Osteocyte (in vitro differentiated cells): Measurements from ENCODE around the gene GPC6. TPM values are rescaled to one million over a fixed set of nuclear protein-coding genes. Genes with fewer than 3 reads are reported as not detected.
A peak's percentile ranks its signal among the peaks of the same experiment; 100 is the strongest.

Source experiments
- DNase-seq: peaks from one replicate; pipeline ENCODE4 v3.0.0; 2021; ENCODE audit warnings: mixed read lengths; ENCODE audit not compliant: unreplicated experiment; ENCODE audit errors: extremely low spot score
- H3K27ac Mint-ChIP-seq: one replicate; pipeline ENCODE4 v1.8.0; 2021; ENCODE audit warnings: mild to moderate bottlenecking, mixed read lengths; ENCODE audit not compliant: unreplicated experiment
- H3K27me3 Mint-ChIP-seq: one replicate; pipeline ENCODE4 v1.8.0; 2021; ENCODE audit warnings: mixed read lengths; ENCODE audit not compliant: unreplicated experiment
- H3K36me3 Mint-ChIP-seq: one replicate; pipeline ENCODE4 v1.8.0; 2021; ENCODE audit warnings: mixed read lengths; ENCODE audit not compliant: unreplicated experiment
- H3K4me1 Mint-ChIP-seq: one replicate; pipeline ENCODE4 v1.8.0; 2021; ENCODE audit warnings: mixed read lengths; ENCODE audit not compliant: unreplicated experiment
- H3K4me3 Mint-ChIP-seq: one replicate; pipeline ENCODE4 v1.8.0; 2021; ENCODE audit warnings: mild to moderate bottlenecking, moderate library complexity, mixed read lengths; ENCODE audit not compliant: unreplicated experiment
- H3K9me3 Mint-ChIP-seq: one replicate; pipeline ENCODE4 v1.8.0; 2021; ENCODE audit warnings: mixed read lengths; ENCODE audit not compliant: unreplicated experiment
- total RNA-seq: library from RNA; stranded (reverse); gene quantifications from 2 replicates; pipeline ENCODE4 v1.2.1, GENCODE V29; 2021
- TF ChIP-seq, protein P1 (sequence below): fragments of 200-600 bp; sonication (generic); IDR thresholded peaks from 2 replicates; pipeline ENCODE4 v1.5.0; 2021; ENCODE audit warnings: antibody characterized with exemption, mild to moderate bottlenecking, moderate library complexity

Gene GPC6
- total RNA-seq, 1 donor from 2014 or later: 125 TPM

DNA sequence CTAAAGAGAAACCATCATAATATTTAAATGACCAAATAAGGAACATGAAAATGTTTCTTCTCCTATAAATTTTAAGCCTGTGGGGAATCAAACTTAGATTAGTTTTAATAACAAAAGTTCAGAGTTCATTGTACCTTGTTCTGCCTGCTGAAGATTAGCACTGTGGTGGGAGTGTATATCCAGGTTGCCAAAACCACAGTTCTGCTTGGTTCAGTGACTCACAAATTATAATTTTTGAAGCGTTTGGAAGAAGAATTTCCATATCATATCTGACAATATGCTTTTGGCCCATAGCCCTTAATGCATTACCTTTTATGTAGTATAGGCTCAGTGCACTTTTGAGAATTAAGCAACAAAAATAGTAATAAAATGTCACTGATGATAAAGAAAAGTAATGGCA is 545.2 kb downstream of the GPC6 start:
- Mint-ChIP-seq H3K27ac (no peak overlapping the region), H3K4me1 (peaks cover 85% of the 10 kb centered on the region), H3K27me3 (no peaks in the 10 kb centered on the region), H3K36me3 (peaks cover 7% of the 10 kb centered on the region), H3K4me3 (no peak overlapping the region), H3K9me3 (no peaks in the 10 kb centered on the region)
- TF ChIP-seq, protein P1, sequence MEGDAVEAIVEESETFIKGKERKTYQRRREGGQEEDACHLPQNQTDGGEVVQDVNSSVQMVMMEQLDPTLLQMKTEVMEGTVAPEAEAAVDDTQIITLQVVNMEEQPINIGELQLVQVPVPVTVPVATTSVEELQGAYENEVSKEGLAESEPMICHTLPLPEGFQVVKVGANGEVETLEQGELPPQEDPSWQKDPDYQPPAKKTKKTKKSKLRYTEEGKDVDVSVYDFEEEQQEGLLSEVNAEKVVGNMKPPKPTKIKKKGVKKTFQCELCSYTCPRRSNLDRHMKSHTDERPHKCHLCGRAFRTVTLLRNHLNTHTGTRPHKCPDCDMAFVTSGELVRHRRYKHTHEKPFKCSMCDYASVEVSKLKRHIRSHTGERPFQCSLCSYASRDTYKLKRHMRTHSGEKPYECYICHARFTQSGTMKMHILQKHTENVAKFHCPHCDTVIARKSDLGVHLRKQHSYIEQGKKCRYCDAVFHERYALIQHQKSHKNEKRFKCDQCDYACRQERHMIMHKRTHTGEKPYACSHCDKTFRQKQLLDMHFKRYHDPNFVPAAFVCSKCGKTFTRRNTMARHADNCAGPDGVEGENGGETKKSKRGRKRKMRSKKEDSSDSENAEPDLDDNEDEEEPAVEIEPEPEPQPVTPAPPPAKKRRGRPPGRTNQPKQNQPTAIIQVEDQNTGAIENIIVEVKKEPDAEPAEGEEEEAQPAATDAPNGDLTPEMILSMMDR: no peak
- DNase-seq: no peak

DNA sequence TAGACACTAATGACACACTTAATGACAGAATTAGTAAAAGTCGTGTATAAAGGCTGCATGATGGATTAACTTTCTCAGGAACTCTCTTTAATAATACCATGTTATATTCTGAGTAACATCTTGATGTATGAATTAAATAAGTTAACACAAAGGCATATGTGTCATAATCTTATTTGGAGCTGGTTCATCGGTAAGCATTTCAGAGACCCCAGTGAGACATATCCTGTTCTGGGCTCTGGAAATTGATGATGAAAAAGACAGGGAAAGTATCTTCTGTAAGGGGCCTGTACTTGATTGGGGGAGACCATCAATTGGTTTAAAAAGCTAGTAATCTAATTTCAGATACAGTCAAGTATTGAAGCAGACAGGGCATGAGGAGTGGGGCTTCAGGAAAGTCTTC is 547.9 kb downstream of the GPC6 start:
- DNase-seq: no peak
- peaks cover 79% of the 10 kb centered on the region for H3K4me1 Mint-ChIP-seq
- peaks cover 7% of the 10 kb centered on the region for H3K36me3 Mint-ChIP-seq
- TF ChIP-seq, protein P1: no peak
- peak overlapping the region; percentile 96 for H3K27ac Mint-ChIP-seq
- no peak overlapping the region for H3K4me3 Mint-ChIP-seq
- no peaks in the 10 kb centered on the region for H3K27me3 Mint-ChIP-seq
- no peaks in the 10 kb centered on the region for H3K9me3 Mint-ChIP-seq

DNA sequence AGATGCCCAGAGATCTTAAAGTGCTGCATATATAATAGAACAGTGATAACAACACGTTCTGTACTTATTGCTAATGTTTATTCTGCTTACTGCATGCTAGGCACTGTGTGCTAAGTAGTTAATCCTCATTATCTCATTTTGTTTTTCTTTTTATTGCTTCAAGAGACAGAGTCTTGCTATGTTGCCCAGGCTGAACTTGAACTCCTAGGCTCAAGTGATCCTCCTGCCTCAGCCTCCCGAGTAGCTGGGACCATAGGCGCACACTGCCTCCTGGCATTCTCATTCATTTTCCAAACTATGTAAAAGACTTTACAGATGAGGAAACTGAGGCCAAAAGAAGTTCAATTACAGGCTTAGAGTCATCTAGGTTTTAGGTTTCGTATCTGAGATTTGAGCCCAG is 548.4 kb downstream of the GPC6 start:
- no peak for DNase-seq
- Mint-ChIP-seq H3K4me3 (no peak overlapping the region), H3K36me3 (peaks cover 7% of the 10 kb centered on the region), H3K27ac (peak overlapping the region; percentile 96), H3K27me3 (no peaks in the 10 kb centered on the region), H3K4me1 (peaks cover 79% of the 10 kb centered on the region), H3K9me3 (no peaks in the 10 kb centered on the region)
- TF ChIP-seq, protein P1: no peak

DNA sequence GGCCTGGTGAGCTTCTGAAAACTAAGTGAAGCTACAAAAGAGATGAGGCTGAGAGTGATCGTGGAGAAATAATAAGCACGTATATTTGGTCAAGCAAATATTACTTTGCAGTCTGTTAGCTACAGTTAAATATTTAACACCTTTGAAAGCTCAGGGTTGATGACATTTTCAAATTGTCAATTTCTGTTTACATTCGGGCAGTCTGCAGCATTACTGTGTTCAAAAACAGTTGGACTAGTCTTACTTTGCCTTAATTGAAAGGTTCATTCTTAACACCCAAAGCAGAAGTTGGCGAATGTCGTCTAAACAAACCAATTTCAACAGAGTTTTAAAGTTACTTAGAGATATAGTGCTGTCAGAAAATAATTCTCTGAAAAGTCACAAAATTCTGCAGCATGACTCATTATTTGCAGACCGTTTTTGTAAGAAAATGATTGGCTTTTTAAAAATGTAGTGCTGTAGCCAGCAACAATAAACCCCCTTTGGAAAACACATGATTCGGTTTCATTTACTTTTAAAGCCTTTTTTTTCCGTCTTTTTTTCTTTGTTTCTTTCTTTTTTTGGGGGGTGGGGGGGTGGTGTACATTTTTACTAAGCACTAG is 549.0 kb downstream of the GPC6 start:
- Mint-ChIP-seq H3K27ac (peak overlapping the region; percentile 96), H3K9me3 (no peaks in the 10 kb centered on the region), H3K4me3 (peak overlapping the region; percentile 60), H3K36me3 (peaks cover 7% of the 10 kb centered on the region), H3K27me3 (no peaks in the 10 kb centered on the region), H3K4me1 (peaks cover 75% of the 10 kb centered on the region)
- DNase-seq: no peak
- TF ChIP-seq, protein P1: no peak

DNA sequence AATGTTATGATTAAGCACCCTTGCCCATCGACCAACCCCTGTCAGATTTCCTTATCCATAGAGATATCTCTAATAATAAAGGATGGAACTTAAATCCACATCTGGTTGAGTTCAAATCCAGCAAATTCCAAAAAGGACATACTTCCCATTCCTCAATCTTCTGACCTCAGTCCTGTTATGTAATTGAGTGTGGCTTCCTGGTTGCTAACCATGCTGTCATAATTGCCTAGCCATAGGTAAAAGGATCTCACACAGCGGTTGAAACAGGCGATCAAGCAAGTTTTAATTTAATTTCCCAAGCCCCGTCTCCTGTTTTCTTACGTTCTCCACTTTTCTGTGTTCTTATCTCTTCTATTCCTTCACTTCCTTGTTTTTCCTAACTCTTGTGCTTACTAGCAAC is 550.3 kb downstream of the GPC6 start:
- Mint-ChIP-seq H3K27me3 (no peaks in the 10 kb centered on the region), H3K4me1 (peaks cover 62% of the 10 kb centered on the region), H3K4me3 (peak overlapping the region; percentile 5), H3K27ac (peak overlapping the region; percentile 96), H3K36me3 (peaks cover 4% of the 10 kb centered on the region), H3K9me3 (no peaks in the 10 kb centered on the region)
- TF ChIP-seq, protein P1: no peak
- DNase-seq: no peak
